GM20431 (cell line): ENCODE measurements around the gene NME1.

Experiments
- in situ Hi-C: fragments of 300-500 bp; cut with MseI, MboI; formaldehyde crosslinking; loops from one replicate; pipeline ENCODE4 v1.15.0; 2020; ENCODE audit warnings: low sequenced_read_pairs; ENCODE audit not compliant: unreplicated experiment

The NME1 gene

GRCh38 chr17:51188271-51188833, 35.0 kb downstream of the NME1 start:
- in situ Hi-C loops, result no loop called here

GRCh38 chr17:51189162-51189561, 35.8 kb downstream of the NME1 start:
- in situ Hi-C loops, result no loop called here

GRCh38 chr17:51189628-51190027, 36.3 kb downstream of the NME1 start:
- in situ Hi-C loops, result no loop called here

GRCh38 chr17:51191895-51192294, 38.5 kb downstream of the NME1 start:
- in situ Hi-C loops, result no loop called here

GRCh38 chr17:51197754-51198153, 44.4 kb downstream of the NME1 start:
- in situ Hi-C loops, result no loop called here

GRCh38 chr17:51200295-51200694, 46.9 kb downstream of the NME1 start:
- in situ Hi-C loops, result no loop called here

- in situ Hi-C loops, result no loop called here
Observed at GRCh38 chr17:51200846-51201245, 47.5 kb downstream of the NME1 start.

GRCh38 chr17:51203838-51204237, 50.5 kb downstream of the NME1 start:
- in situ Hi-C loops, result no loop called here
